HepG2 (cell line): ENCODE results near the gene APEX1. TPM values are rescaled to one million over a fixed set of nuclear protein-coding genes. Genes with fewer than 3 reads are reported as not detected.

Experiments used
- ASH2L ChIP-seq: fragments of 300-600, 200-600 bp; sonication (generic); IDR thresholded peaks from 2 replicates; pipeline ENCODE4 v1.7.0; 2017; ENCODE audit warnings: low read depth, mild to moderate bottlenecking, moderate library complexity, mixed read lengths, low read length; ENCODE audit not compliant: insufficient read length
- ATF2 ChIP-seq: sonication (generic); formaldehyde crosslinking; IDR thresholded peaks from 2 replicates; pipeline ENCODE4 v1.4.0; 2020; ENCODE audit warnings: missing genetic modification reagents
- ATF7-NPFF ChIP-seq: sonication (generic); formaldehyde crosslinking; IDR thresholded peaks from 2 replicates; pipeline ENCODE4 v1.8.1; 2023; ENCODE audit warnings: mild to moderate bottlenecking, low read depth, missing genetic modification reagents, moderate library complexity
- CSRNP1 ChIP-seq: sonication (generic); formaldehyde crosslinking; IDR thresholded peaks from 2 replicates; pipeline ENCODE4 v1.8.1; 2023; ENCODE audit warnings: mild to moderate bottlenecking, missing genetic modification reagents
- DMTF1 ChIP-seq: sonication (generic); formaldehyde crosslinking; IDR thresholded peaks from 2 replicates; pipeline ENCODE4 v1.4.0; 2020; ENCODE audit warnings: mild to moderate bottlenecking, missing genetic modification reagents
- MIER3 ChIP-seq: IDR thresholded peaks from 2 replicates; pipeline ENCODE4 v1.6.1; 2016; ENCODE audit warnings: missing compliant biosample characterization, borderline replicate concordance
- PPARG ChIP-seq: conservative IDR thresholded peaks from 2 replicates; pipeline ENCODE4 v1.6.1; 2016; ENCODE audit warnings: missing biosample characterization, missing genetic modification reagents
- RBFOX2 ChIP-seq: fragments of 200-400 bp; formaldehyde crosslinking; IDR thresholded peaks from 2 replicates; pipeline ENCODE4 v1.6.1; 2017; ENCODE audit warnings: low read depth, mild to moderate bottlenecking, low read length
- RFXAP ChIP-seq: sonication (generic); formaldehyde crosslinking; IDR thresholded peaks from 2 replicates; pipeline ENCODE4 v1.4.0; 2020; ENCODE audit warnings: missing genetic modification reagents, borderline replicate concordance
- RXRB ChIP-seq: IDR thresholded peaks from 2 replicates; pipeline ENCODE4 v1.6.1; 2016; ENCODE audit warnings: borderline replicate concordance, missing genetic modification reagents, missing compliant biosample characterization
- SUZ12 ChIP-seq: fragments of 150-350 bp; IDR thresholded peaks from 2 replicates; pipeline ENCODE4 v1.6.1; 2014; ENCODE audit warnings: low read depth, low read length
- ZNF234 ChIP-seq: sonication (generic); formaldehyde crosslinking; conservative IDR thresholded peaks from 2 replicates; pipeline ENCODE4 v1.5.1; 2020; ENCODE audit warnings: mild to moderate bottlenecking, missing genetic modification reagents
- ZNF235 ChIP-seq: sonication (generic); formaldehyde crosslinking; IDR thresholded peaks from 2 replicates; pipeline ENCODE4 v1.8.1; 2023; ENCODE audit warnings: mild to moderate bottlenecking, missing genetic modification reagents, borderline replicate concordance
- ZNF263 ChIP-seq: sonication (generic); formaldehyde crosslinking; IDR thresholded peaks from 2 replicates; pipeline ENCODE4 v1.4.0; 2020; ENCODE audit warnings: missing genetic modification reagents
- ZNF329 ChIP-seq: sonication (generic); formaldehyde crosslinking; IDR thresholded peaks from 2 replicates; pipeline ENCODE4 v1.9.0; 2021; ENCODE audit warnings: low read depth, mild to moderate bottlenecking, missing genetic modification reagents
- ZNF33B ChIP-seq: sonication (generic); formaldehyde crosslinking; IDR thresholded peaks from 2 replicates; pipeline ENCODE4 v1.5.1; 2020; ENCODE audit warnings: mild to moderate bottlenecking, missing genetic modification reagents
- ZNF768 ChIP-seq: sonication (generic); formaldehyde crosslinking; IDR thresholded peaks from 2 replicates; pipeline ENCODE4 v1.4.0; 2020; ENCODE audit warnings: missing genetic modification reagents
- ZNF841 ChIP-seq: sonication (generic); formaldehyde crosslinking; IDR thresholded peaks from 2 replicates; pipeline ENCODE4 v1.8.1; 2023; ENCODE audit warnings: missing genetic modification reagents, borderline replicate concordance
- ZSCAN29 ChIP-seq: sonication (generic); formaldehyde crosslinking; conservative IDR thresholded peaks from 2 replicates; pipeline ENCODE4 v1.4.0; 2020; ENCODE audit warnings: mild to moderate bottlenecking, missing genetic modification reagents
- polyA plus RNA-seq, 8 experiments: library from polyadenylated mRNA; depleted of rRNA in 3 of 8; stranded (reverse) in 7 of 8; unstranded in 1 of 8; fragments of >200 nt; fragmentation: Illumina TruSeq in 4 of 8; extraction: Trizol in 4 of 8; gene quantifications; 2 replicates each; pipeline versions ENCODE4 v1.2.1 to v1.2.3, GENCODE V29; 2011 to 2016; ENCODE audit warnings: low read depth in 4 of 8, missing spikeins in 1 of 8, mixed read lengths in 1 of 8; ENCODE audit not compliant: insufficient read depth in 1 of 8
- total RNA-seq, 5 experiments: library from RNA; depleted of rRNA; stranded (reverse); fragments of >200 nt; fragmentation: Illumina TruSeq; extraction: Trizol; gene quantifications; 2 replicates each; pipeline ENCODE4 v1.2.3, GENCODE V29; 2016; ENCODE audit warnings: low read depth in 1 of 5
- TF ChIP-seq, protein P1 (sequence below): sonication (generic); formaldehyde crosslinking; IDR thresholded peaks from 2 replicates; pipeline ENCODE4 v1.5.1; 2020; ENCODE audit warnings: mild to moderate bottlenecking, moderate library complexity, missing genetic modification reagents
- TF ChIP-seq, protein P2 (sequence below): sonication (generic); IDR thresholded peaks from 2 replicates; pipeline ENCODE4 v1.6.1; 2016; ENCODE audit warnings: low read depth, borderline replicate concordance

APEX1 gene
- total and polyA plus RNA-seq, 2 of the 13 experiments (the other 11 are each of a cell fraction or from before 2014, with no cell fraction given), result 171 to 405 TPM

- no peak for TF ChIP-seq ZNF329 (CRISPR knock-in tag)
- no peak for TF ChIP-seq PPARG
- peak; percentile 86 for TF ChIP-seq RBFOX2
- no peak for TF ChIP-seq SUZ12
- TF ChIP-seq ZNF263 (CRISPR knock-in tag), result peak; percentile 62
- no peak for TF ChIP-seq MIER3 (CRISPR knock-in tag)
- peak; percentile 64; the same call in 1 of the 2 replicates for TF ChIP-seq ZNF33B (CRISPR knock-in tag)
- TF ChIP-seq, protein P1, sequence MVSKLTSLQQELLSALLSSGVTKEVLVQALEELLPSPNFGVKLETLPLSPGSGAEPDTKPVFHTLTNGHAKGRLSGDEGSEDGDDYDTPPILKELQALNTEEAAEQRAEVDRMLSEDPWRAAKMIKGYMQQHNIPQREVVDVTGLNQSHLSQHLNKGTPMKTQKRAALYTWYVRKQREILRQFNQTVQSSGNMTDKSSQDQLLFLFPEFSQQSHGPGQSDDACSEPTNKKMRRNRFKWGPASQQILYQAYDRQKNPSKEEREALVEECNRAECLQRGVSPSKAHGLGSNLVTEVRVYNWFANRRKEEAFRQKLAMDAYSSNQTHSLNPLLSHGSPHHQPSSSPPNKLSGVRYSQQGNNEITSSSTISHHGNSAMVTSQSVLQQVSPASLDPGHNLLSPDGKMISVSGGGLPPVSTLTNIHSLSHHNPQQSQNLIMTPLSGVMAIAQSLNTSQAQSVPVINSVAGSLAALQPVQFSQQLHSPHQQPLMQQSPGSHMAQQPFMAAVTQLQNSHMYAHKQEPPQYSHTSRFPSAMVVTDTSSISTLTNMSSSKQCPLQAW (CRISPR knock-in tag), result peak; percentile 84
- 0 out of 2 replicates have a peak, but pooled peaks have one; percentile 17 for TF ChIP-seq RXRB
- TF ChIP-seq ZNF235, result peak; percentile 79
- peak; percentile 62; the same call in 1 of the 2 replicates for TF ChIP-seq DMTF1 (CRISPR knock-in tag)
- peak; percentile 88 for TF ChIP-seq ZSCAN29 (CRISPR knock-in tag)
- peak; percentile 77 for TF ChIP-seq CSRNP1 (CRISPR knock-in tag)
- TF ChIP-seq ZNF768, result peak; percentile 44; the same call in 1 of the 2 replicates
- TF ChIP-seq ASH2L, result peak; percentile 68
- TF ChIP-seq ZNF234 (CRISPR knock-in tag), result peak; percentile 79; the same call in 1 of the 2 replicates
- no peak; the same call in 1 of the 2 replicates for TF ChIP-seq RFXAP (CRISPR knock-in tag)
- TF ChIP-seq ATF7-NPFF, result peak; percentile 82
- TF ChIP-seq, protein P2, sequence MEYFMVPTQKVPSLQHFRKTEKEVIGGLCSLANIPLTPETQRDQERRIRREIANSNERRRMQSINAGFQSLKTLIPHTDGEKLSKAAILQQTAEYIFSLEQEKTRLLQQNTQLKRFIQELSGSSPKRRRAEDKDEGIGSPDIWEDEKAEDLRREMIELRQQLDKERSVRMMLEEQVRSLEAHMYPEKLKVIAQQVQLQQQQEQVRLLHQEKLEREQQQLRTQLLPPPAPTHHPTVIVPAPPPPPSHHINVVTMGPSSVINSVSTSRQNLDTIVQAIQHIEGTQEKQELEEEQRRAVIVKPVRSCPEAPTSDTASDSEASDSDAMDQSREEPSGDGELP, result peak; percentile 87; the same call in 1 of the 2 replicates
- no peak; the same call in 1 of the 2 replicates for TF ChIP-seq ATF2 (CRISPR knock-in tag)
- TF ChIP-seq ZNF841, result no peak
Observed at GRCh38 chr14:20412876-20413743, 41.9 kb upstream of the APEX1 start, which contains the start of gene TEP1 (continued).
